Stimulated activated CD8-positive, alpha-beta memory T cell treated with anti-CD3 and anti-CD28 coated beads, Interleukin-7, amount 100 ng/mL, for 1 hour (primary cell): ENCODE measurements around the gene LOXL1.

ENCODE experiments used
- DNase-seq, 2 donors: peaks; one replicate each; pipeline ENCODE4 v3.0.0-alpha.2; 2020; ENCODE audit warnings: low read depth in 2 of 2

LOXL1 gene

GRCh38 chr15:73921254-73921925 lies 4.9 kb upstream of the LOXL1 start:
- no peak for DNase-seq

GRCh38 chr15:73922186-73923151 lies 3.8 kb upstream of the LOXL1 start:
- DNase-seq, result no peak

- no peak for DNase-seq
These were observed 3.1 kb upstream of the LOXL1 start for GRCh38 chr15:73923156-73923487.

- DNase-seq, result no peak
These were observed 2.6 kb upstream of the LOXL1 start for GRCh38 chr15:73923488-73924164.

GRCh38 chr15:73924171-73924921 lies 1.9 kb upstream of the LOXL1 start:
- no peak for DNase-seq

- no peak for DNase-seq
These were observed 429 bp upstream of the LOXL1 start for GRCh38 chr15:73925848-73926218.

- DNase-seq, result no peak
These were observed 777 bp downstream of the LOXL1 start for GRCh38 chr15:73927003-73927475.

GRCh38 chr15:73927476-73928240 lies 1.4 kb downstream of the LOXL1 start:
- peak; percentile 49 to 53 for DNase-seq

GRCh38 chr15:73928241-73928579 lies 1.9 kb downstream of the LOXL1 start:
- no peak for DNase-seq

GRCh38 chr15:73928971-73929627 lies 2.8 kb downstream of the LOXL1 start:
- DNase-seq, result no peak

- DNase-seq, result no peak
These were observed 4.1 kb downstream of the LOXL1 start for GRCh38 chr15:73930371-73930770.

- no peak for DNase-seq
These were observed 4.6 kb downstream of the LOXL1 start for GRCh38 chr15:73930790-73931281.

GRCh38 chr15:73931441-73931840 lies 5.2 kb downstream of the LOXL1 start:
- no peak for DNase-seq

GRCh38 chr15:73932381-73933191 lies 6.3 kb downstream of the LOXL1 start:
- no peak for DNase-seq

GRCh38 chr15:73934281-73934680 lies 8.0 kb downstream of the LOXL1 start:
- DNase-seq, result no peak

- no peak for DNase-seq
These were observed 9.3 kb downstream of the LOXL1 start for GRCh38 chr15:73935547-73935946.

- no peak for DNase-seq
These were observed 9.9 kb downstream of the LOXL1 start for GRCh38 chr15:73936181-73936580.

GRCh38 chr15:73936588-73937290 lies 10.5 kb downstream of the LOXL1 start:
- DNase-seq, result no peak

- DNase-seq, result no peak
These were observed 11.0 kb downstream of the LOXL1 start for GRCh38 chr15:73937296-73937695.
